Measurements from ENCODE around the gene PLXNC1.

PLXNC1 gene

GRCh38 chr12:94147991-94148738 lies at the start of gene PLXNC1:
PLXNC1 (plus strand) TSS chr12:94148577; CDS start chr12:94148972, 395 bp downstream.
- DNase-seq (ENCODE audit: low spot score): peak; percentile 62

- no peak for DNase-seq (ENCODE audit: low spot score)
These were observed 49.2 kb upstream of the PLXNC1 start for GRCh38 chr12:94099191-94099590.

DNA sequence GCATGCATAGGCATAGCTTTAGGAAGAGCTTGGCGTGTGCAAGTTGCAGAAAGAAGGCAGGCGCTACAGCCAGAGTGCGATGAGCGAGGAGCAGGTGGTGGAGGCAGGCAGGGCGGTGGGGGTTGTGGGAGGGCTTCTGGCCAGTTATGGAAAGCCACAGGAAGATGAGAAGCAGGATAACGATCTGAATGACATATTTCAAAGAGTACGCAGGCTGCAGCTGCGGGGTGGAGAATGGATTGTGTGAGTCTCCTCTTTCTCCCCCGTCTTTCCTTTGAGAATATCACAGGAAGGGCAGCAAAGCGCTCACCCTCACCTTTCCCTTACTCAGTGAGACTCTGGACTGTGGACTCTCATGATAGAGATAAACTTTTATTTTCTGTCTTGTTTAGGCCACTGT lies 48.7 kb upstream of the PLXNC1 start:
- no peak for DNase-seq (ENCODE audit: low spot score)

DNA sequence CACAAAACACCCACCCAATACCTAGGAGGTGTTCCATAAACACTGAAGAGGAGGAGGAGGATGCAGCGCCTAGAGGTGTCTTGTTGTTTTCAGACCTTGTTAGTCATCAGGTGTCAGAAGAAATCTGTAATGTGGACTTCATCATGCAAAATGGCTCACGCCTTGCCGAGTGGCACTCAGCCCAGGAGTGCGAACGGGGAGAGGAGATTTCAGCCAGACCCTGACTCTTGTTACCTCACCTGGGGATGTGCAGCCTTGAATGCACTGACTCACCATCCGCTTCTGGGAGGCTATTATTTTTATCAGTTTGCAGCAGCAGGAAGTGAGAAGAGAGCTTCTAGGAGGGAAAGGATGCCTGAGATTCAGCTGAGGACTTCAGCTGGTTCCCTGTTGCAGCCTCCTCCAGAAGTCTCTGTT lies 48.2 kb upstream of the PLXNC1 start:
- DNase-seq (ENCODE audit: low spot score): no peak

GRCh38 chr12:94100990-94101737 lies 47.2 kb upstream of the PLXNC1 start:
- peak; percentile 52 for DNase-seq (ENCODE audit: low spot score)

DNA sequence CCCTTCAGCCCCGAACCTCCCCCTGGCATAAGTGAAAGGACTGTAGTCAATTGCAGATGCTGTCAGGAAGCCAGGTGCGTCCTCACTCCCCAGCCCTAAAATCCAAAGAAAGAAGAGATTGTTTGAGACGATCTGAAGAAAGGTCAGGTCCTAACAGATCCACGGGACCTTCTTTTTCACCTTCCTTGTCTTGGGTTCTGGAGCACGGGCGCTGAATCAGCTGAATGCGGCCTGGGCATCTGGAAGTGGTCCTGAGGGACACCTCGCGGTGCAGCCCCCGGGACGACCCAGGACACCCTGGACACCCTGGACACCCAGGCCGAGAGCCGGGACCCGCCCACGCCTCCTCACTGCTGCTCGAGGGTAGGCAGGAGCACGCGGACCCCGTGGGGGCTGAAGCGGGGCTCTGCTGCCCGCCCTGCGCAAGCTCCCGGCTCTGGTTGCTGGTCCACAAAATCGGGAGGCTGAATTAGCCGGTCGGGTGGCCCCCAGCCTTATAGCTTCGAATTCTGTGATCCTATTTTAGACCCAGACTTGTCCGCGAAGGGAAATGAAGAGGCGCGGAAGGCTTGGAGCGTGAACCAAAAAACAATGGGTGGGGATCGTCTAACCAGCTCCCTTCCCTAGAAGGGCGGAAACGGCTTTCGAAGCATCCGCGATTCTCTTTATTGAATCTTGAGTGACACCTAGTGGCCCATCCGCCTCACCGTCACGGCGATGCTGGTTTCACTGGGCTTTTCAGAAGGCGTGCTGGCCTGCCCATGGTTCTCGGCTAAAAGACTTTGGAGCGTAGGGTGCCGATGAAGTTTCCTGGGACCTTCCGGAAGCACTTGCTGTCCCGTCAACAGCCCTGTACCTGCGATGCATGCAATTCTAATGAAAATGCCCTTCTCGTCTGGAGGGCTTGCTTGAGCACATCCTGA lies 46.4 kb upstream of the PLXNC1 start:
- DNase-seq (ENCODE audit: low spot score): peak; percentile 88

DNA sequence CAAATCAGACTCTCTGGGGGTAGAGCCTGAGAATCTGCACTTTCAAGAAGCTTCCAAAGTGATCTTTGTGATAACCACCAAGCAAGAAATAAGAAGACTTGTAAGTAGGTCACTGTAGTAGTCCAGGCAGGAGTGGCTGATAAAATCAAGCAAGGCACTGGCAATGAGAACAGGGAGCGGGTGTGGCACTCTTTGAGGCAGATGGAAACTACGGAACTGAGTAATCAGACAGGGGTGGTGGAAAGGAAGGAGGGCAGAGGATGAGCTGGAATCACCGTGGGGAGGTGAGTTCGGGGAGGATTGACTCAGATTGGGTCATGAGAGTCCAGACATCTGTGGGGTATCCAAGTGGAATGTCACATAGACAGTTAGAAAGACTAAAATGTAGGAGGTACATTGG lies 44.4 kb upstream of the PLXNC1 start:
- DNase-seq (ENCODE audit: low spot score): no peak

DNA sequence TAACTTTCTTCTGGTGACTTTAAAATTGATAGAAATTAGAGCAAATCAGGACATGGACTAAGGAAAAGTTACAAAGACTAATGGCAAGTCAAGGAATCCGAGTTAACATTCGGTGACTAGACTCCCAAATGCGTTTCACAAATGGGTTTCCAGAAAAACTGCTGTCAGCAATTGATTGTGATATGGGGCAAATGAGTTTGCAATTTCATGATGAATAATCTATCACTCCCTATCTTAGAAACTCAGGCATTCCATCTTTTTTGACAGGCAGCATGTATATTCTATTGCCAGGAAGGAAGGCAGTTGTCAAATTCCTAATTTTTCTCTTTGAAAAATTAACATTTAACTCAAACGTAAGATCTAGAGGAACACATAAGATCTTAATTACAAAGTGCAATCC lies 40.5 kb upstream of the PLXNC1 start:
- no peak for DNase-seq (ENCODE audit: low spot score)

DNA sequence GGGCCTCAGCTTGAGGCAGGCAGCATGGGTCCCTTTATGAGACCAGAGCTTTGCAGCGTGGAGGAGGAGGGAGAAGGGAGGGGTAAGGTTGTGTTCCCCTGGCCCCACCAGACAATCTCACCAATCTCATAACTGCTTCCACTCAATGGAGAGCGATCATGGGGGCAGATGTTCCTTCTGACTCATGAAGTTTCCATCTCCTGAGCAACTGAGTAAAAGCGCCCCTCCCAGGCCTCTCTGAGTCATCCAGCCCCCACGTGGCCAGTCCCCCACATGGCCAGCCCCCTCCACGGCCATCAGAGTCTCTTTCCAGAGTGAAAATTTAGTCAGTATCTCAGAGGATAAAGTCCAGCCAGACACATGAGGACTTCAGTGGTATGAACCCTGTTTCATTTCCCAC lies 39.2 kb upstream of the PLXNC1 start:
- DNase-seq (ENCODE audit: low spot score): no peak

- no peak for DNase-seq (ENCODE audit: low spot score)
These were observed 38.1 kb upstream of the PLXNC1 start for GRCh38 chr12:94110258-94110657.

- no peak for DNase-seq (ENCODE audit: low spot score)
These were observed 37.1 kb upstream of the PLXNC1 start for GRCh38 chr12:94111302-94111701.

GRCh38 chr12:94112121-94112520 lies 36.3 kb upstream of the PLXNC1 start:
- no peak for DNase-seq (ENCODE audit: low spot score)

DNA sequence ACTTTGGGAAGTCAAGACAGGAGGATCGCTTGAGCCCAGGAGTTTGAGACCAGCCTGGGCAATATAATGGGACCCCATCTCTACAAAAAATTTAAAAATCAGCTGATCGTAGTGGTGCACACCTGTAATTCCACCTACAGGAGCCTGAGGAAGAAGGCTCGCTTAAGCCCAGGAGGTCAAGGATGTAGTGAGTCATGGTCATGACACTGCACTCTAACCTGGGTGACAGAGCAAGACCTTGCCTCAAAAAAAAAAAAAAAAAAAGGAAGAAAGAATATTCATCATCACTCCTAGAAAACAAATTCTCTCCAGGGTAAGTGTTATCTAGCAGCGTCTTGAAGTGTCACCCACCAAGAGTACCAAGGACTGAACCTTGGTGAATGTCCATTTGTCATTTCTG lies 34.2 kb upstream of the PLXNC1 start:
- no peak for DNase-seq (ENCODE audit: low spot score)

- DNase-seq (ENCODE audit: low spot score): no peak
These were observed 32.2 kb upstream of the PLXNC1 start for GRCh38 chr12:94116191-94116590.

- DNase-seq (ENCODE audit: low spot score): no peak
These were observed 26.5 kb upstream of the PLXNC1 start for GRCh38 chr12:94121886-94122285.

DNA sequence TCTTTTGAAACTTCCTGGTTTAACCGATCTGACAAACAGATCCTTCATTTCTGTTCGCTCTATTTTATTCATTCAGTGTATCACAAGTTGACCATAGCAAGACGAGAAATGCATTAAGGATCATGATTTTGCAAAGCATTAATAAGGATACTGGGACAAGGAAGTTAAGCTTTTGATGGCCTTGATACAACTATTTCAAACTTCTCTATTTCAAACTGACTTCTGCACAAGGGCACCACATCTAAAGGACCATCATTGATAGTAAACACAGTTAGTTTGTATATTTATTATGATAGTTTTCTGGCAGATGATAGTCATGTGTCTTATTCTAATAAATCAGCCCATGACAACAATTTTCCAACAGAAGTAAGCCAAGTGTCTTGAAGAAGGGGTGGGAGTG lies 25.8 kb upstream of the PLXNC1 start:
- no peak for DNase-seq (ENCODE audit: low spot score)

- no peak for DNase-seq (ENCODE audit: low spot score)
These were observed 25.2 kb upstream of the PLXNC1 start for GRCh38 chr12:94123127-94123526.

- no peak for DNase-seq (ENCODE audit: low spot score)
These were observed 22.3 kb upstream of the PLXNC1 start for GRCh38 chr12:94126067-94126466.

- DNase-seq (ENCODE audit: low spot score): no peak
These were observed 20.9 kb upstream of the PLXNC1 start for GRCh38 chr12:94127239-94128131.

- no peak for DNase-seq (ENCODE audit: low spot score)
These were observed 20.1 kb upstream of the PLXNC1 start for GRCh38 chr12:94128280-94128679.
